ENCODE measurements around the gene HLA-C. TPM values are rescaled to one million over a fixed set of nuclear protein-coding genes. Genes with fewer than 3 reads are reported as not detected.

HLA-C gene
- 1,000 to 10,000 TPM in 1 of 8 experiments, 100 to 1,000 TPM in 3, 10 to 100 TPM in 3, 1 to 10 TPM in 1; 9.3 to 1,124 (median 73.4) TPM for total RNA-seq

DNA sequence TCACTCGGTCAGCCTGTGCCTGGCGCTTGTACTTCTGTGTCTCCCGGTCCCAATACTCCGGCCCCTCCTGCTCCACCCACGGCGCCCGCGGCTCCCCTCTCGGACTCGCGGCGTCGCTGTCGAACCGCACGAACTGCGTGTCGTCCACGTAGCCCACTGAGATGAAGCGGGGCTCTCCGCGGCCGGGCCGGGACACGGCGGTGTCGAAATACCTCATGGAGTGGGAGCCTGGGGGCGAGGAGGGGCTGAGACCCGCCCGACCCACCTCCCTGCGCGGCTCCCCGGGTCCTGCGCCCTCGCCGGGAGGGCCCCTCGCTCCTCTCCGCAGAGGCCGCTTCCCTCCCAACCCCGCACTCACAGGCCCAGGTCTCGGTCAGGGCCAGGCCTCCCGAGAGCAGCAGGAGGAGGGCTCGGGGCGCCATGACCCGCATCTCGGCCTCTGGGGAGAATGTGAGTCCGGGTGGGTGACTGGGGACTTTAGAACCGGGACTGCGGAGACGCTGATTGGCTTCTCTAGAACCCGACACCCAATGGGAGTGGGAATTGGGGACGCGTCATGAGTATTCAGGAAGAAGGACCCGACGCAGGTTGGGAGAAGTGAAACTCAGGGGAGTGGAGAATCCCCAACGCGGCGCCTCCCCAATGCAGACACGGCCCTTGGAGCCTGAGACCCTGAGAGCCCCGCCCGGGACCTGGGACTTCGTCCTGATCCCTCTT lies at the start of gene HLA-C:
TSS of gene HLA-C (minus strand) at position 452 of the 717 bp plus-strand sequence. CDS start at position 431, 21 bp downstream.
- peak; percentile 88 to 98 (median 97) for ATAC-seq (replicated peaks in 6 of 8)
- Histone ChIP-seq H3K4me1 (replicated peaks in 1 of 2) (no peaks in the 10 kb centered on the region), H3K4me3 (peak within 1 kb of the TSS; percentile 30 to 57 (median 45)), H3K27ac (no peak within 1 kb of the TSS)
- 0% methylated on average over 3 to 9 of the region's 62 CpGs; no CpG with 5 or more reads in 8 of the 10 experiments for WGBS, 10 experiments
- in situ Hi-C loops (cut with MboI; ENCODE audit: low pct_unique_long_range_greater_than_20kb in 2 of 9, low sequenced_read_pairs in 9 of 9, unreplicated experiment in 9 of 9), result no loop called here

DNA sequence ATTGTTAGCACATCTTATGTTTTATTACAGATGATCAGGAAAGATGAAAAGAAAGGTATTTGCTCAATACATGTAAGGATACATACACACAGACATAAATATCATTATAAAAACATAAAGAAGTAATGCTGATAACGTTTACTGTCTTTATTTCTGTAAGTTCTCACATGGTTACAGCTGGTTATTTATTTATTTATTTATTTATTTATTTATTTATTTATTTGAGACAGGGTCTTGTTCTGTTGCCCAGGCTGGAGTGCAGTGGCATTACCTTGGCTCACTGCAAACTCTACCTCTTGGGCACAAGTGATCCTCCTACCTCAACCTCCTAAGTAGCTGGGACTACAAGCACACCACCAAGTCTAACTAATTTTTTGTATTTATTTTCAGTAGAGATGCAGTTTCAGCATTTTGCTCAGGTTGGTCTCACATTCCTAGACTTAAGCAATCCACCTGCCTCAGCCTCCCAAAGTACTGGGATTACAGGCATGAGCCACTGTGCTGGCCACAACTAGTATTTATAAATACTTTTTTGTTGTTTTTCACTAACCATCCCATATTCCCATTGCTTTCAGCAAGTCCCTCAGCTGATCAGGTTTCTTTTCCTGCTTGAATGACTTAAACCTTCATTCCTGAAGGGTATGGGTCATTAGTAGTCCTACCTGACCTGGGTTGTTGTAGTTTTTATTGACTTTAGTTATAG lies 49.3 kb upstream of the HLA-C start:
- ATAC-seq (replicated peaks in 6 of 8), result no peak
- H3K4me3 ChIP-seq, result no peak overlapping the region
- in situ Hi-C loops (cut with MboI; ENCODE audit: low pct_unique_long_range_greater_than_20kb in 2 of 9, low sequenced_read_pairs in 9 of 9, unreplicated experiment in 9 of 9), result no loop called here
- H3K27ac ChIP-seq, result no peak overlapping the region
- 0 to 83% (median 50%) methylated on average over 1 of the region's 1 CpG; no CpG with 5 or more reads in 5 of the 10 experiments for WGBS, 10 experiments
- H3K4me1 ChIP-seq (replicated peaks in 1 of 2), result no peaks in the 10 kb centered on the region

DNA sequence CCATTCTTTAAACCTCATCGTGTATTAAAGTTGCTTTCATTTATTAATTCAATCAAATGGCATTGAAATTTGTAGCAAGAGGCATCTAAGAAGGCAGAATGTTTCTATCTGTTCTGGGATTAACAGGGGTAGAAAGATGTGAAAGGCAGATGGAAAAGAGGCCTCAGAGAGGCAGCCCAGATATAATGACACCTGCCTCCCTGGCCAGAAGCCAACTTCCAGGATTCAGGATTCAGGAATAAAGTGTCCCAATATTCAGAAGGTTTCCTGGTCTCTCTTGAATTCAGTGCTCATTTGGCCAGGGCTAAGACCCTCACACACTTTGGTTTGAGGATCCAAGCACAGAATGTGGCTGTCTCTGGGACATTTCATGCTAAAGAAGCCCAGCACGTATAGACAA lies 45.1 kb upstream of the HLA-C start:
- in situ Hi-C loops (cut with MboI; ENCODE audit: low pct_unique_long_range_greater_than_20kb in 2 of 9, low sequenced_read_pairs in 9 of 9, unreplicated experiment in 9 of 9), result no loop called here
- no peak overlapping the region for H3K27ac ChIP-seq
- WGBS, 10 experiments, result 25 to 83% (median 40%) methylated on average over 1 to 2 of the region's 2 CpGs; no CpG with 5 or more reads in 5 of the 10 experiments
- peaks cover 0 to 2% of the 10 kb centered on the region in 2 donors for H3K4me1 ChIP-seq (replicated peaks in 1 of 2)
- no peak for ATAC-seq (replicated peaks in 6 of 8)
- no peak overlapping the region for H3K4me3 ChIP-seq

DNA sequence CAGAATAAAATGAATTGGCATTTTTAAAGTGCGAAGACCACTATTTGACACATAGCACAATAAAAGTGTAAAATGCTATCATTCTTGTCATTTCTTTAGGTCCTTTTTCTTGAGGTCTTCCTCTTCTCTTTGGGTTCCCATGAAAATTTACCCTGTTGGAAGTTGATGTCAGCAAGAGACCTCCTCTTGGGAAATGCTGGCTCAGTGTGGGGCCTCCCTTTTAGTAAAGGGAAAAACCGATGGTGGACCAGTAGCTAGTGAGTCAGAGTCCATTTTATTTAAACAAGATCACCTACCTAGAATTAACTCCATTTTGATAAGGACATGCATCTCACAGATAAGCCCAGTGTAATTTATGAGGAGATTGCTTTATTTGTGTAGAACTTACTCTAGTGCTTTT lies 37.7 kb upstream of the HLA-C start:
- no peak overlapping the region for H3K4me3 ChIP-seq
- ATAC-seq (replicated peaks in 6 of 8), result no peak
- 75 to 100% (median 80%) methylated on average over 1 to 2 of the region's 2 CpGs; no CpG with 5 or more reads in 3 of the 10 experiments for WGBS, 10 experiments
- in situ Hi-C loops (cut with MboI; ENCODE audit: low pct_unique_long_range_greater_than_20kb in 2 of 9, low sequenced_read_pairs in 9 of 9, unreplicated experiment in 9 of 9), result no loop called here
- peaks cover 0 to 2% of the 10 kb centered on the region in 2 donors for H3K4me1 ChIP-seq (replicated peaks in 1 of 2)
- no peak overlapping the region for H3K27ac ChIP-seq

DNA sequence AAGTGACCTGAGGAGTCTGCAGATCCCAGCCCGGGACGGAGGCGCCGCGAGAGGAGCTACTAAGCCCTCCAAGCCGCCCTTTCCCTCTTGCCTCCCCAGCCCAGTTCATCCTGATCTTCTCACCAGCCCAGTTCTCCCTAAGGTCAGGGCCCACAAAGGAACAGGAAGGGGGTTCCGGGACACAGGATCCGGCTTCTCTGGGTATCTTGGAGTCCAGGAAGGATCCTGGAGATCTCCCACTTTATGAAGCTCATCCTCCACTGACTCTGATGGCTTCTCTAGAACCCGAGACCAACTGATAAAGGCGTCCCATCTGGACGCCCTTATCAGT lies 36.9 kb upstream of the HLA-C start:
- WGBS, 10 experiments, result 7 to 85% (median 69%) methylated on average over 1 to 4 of the region's 11 CpGs; no CpG with 5 or more reads in 4 of the 10 experiments
- ATAC-seq (replicated peaks in 6 of 8), result peak in 1 of 8 experiments; percentile 39
- Histone ChIP-seq H3K4me3 (no peak overlapping the region), H3K27ac (no peak overlapping the region), H3K4me1 (replicated peaks in 1 of 2) (no peaks in the 10 kb centered on the region)
- in situ Hi-C loops (cut with MboI; ENCODE audit: low pct_unique_long_range_greater_than_20kb in 2 of 9, low sequenced_read_pairs in 9 of 9, unreplicated experiment in 9 of 9), result no loop called here

DNA sequence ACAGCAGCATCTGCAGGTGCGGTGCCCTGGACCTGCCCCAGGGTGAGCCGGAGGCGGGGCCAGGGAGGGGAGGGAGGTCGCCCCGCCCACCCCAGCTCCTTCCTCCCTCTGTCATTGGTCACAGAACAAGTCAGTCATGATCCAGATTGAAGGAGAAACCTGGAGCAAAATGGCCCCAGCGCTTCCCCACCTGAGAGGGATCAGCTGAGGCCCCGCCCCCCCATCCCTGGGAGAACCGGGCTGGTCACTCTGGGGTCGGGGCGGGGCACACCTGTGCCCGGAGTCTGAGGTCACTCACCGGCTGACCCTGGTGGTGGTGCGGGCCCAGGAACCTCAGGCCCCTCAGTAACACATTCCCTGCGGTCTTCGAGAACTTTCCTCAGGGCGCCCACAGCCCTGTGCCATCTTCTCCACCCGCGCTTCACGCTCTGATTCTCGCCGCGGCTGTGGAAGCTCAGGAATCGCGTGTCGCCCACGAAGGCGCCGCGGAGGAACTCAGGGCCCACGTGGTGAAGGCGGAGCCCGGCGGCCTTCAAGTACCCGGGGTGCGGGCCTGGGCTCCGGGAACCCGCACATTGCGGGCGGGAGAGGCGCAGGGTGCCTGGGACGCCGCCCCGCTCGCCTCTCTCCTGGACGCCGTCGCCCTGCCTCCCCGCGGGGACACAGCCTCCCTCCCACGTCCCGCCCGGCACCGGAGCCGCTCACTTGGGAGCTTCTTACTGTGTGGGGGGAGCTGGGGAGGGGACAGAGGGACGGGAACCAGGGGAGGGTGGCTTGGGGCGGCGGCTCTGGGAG lies 36.4 kb upstream of the HLA-C start:
- peak in 5 of 8 experiments; percentile 12 to 80 (median 32) for ATAC-seq (replicated peaks in 6 of 8)
- 13% methylated on average over 4 of the region's 57 CpGs; no CpG with 5 or more reads in 9 of the 10 experiments for WGBS, 10 experiments
- Histone ChIP-seq H3K27ac (no peak overlapping the region), H3K4me1 (replicated peaks in 1 of 2) (no peaks in the 10 kb centered on the region), H3K4me3 (no peak overlapping the region)
- in situ Hi-C loops (cut with MboI; ENCODE audit: low pct_unique_long_range_greater_than_20kb in 2 of 9, low sequenced_read_pairs in 9 of 9, unreplicated experiment in 9 of 9), result no loop called here

DNA sequence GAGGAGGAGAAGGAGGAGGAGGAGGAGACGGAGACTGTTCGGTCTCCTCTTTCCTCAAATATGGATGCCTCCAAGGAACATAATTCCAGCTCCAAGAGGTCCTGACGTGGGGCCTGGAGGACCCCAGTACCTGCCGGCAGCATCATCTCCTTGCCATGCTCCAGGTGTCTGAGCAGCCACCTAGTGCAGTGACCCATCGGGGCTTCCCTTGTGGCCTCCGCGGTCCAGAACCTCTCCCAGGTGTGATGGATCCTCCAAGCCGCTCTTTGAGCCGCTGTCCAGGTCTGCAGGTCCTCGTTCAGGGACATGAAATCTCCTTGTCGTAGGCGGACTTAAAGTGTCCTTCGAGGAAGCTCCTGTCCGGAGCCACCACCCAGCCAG lies 35.8 kb upstream of the HLA-C start:
- no peak for ATAC-seq (replicated peaks in 6 of 8)

DNA sequence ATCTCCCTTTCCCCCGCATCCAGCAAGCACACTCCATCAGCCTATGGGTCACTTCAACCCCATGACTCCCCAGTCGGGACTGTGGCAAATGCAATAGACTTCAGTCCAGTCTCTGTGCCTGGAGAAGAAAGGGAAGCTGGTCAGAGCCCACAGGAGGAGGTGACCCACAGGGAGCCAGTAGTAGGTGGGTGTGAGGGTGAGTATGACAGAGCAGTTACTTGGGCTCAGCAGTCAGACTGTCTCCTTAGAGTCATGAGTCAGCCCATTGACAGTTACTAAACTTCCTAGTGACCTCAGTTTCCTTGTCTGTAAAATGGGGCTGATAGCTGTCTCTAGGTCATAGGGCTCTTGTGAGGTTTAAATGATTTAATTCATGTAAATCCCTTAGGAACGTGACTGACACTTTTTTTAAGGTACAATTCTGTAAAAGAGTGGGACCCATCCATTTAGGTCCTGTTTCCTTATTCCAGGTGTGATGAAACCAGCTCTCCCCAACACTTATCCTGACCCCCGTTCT lies 33.9 kb upstream of the HLA-C start:
- in situ Hi-C loops (cut with MboI; ENCODE audit: low pct_unique_long_range_greater_than_20kb in 2 of 9, low sequenced_read_pairs in 9 of 9, unreplicated experiment in 9 of 9), result no loop called here
- 40 to 86% (median 67%) methylated on average over 1 to 2 of the region's 4 CpGs; no CpG with 5 or more reads in 5 of the 10 experiments for WGBS, 10 experiments
- H3K4me3 ChIP-seq, result no peak overlapping the region
- no peak for ATAC-seq (replicated peaks in 6 of 8)
- H3K4me1 ChIP-seq (replicated peaks in 1 of 2), result no peaks in the 10 kb centered on the region
- H3K27ac ChIP-seq, result no peak overlapping the region

More for the DNA sequence above, 35.8 kb upstream of the HLA-C start:
- in situ Hi-C loops (cut with MboI; ENCODE audit: low pct_unique_long_range_greater_than_20kb in 2 of 9, low sequenced_read_pairs in 9 of 9, unreplicated experiment in 9 of 9), result no loop called here
- Histone ChIP-seq H3K27ac (no peak overlapping the region), H3K4me3 (no peak overlapping the region), H3K4me1 (replicated peaks in 1 of 2) (no peaks in the 10 kb centered on the region)
- WGBS, 10 experiments, result 0 to 80% (median 80%) methylated on average over 1 to 2 of the region's 14 CpGs; no CpG with 5 or more reads in 7 of the 10 experiments

DNA sequence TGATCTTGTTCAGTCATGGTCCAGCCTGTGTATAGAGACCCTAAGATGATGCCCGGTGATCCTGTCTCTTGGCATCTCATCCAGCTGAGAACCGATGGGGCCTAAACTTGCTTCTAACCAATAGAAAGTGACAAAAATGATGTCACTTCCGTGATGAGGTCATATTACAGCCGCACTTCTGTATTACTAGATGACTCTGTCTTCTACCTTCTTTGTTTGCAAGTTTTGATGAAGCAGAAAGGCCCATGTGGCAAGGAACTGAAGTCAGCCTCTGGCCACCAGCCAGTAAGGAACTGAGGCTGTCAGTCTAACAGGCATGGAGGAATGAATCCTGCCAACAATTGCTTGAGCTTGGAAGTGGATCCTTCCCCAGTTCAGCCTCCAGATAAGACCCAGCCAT lies 32.8 kb upstream of the HLA-C start:
- no peaks in the 10 kb centered on the region for H3K4me1 ChIP-seq (replicated peaks in 1 of 2)
- no peak overlapping the region for H3K27ac ChIP-seq
- peak in 2 of 8 experiments; percentile 24 to 49 for ATAC-seq (replicated peaks in 6 of 8)
- WGBS, 10 experiments, result 22 to 90% (median 62%) methylated on average over 2 to 4 of the region's 4 CpGs; no CpG with 5 or more reads in 2 of the 10 experiments
- no peak overlapping the region for H3K4me3 ChIP-seq
- in situ Hi-C loops (cut with MboI; ENCODE audit: low pct_unique_long_range_greater_than_20kb in 2 of 9, low sequenced_read_pairs in 9 of 9, unreplicated experiment in 9 of 9), result no loop called here

DNA sequence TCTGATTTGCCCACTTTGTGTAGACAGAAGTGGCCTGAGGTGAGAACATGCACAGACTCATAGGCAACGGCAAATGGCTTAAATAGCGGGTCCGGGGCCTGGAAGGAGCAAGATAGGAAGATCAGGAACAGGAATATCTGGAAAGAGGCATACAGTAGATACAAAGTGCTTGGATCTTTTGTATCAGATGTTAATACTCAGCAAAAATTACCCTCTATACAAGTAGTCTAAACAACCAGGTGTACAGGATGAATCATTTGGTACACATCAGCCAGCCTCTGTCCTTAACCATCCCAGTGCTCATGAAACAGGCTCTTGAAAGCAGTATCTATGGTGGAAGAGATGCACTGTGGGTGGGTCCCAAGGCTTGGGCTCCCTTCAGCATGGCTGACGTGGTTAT lies 28.9 kb upstream of the HLA-C start:
- WGBS, 10 experiments, result 20 to 83% (median 59%) methylated on average over 1 to 4 of the region's 4 CpGs; no CpG with 5 or more reads in 3 of the 10 experiments
- ATAC-seq (replicated peaks in 6 of 8), result no peak

DNA sequence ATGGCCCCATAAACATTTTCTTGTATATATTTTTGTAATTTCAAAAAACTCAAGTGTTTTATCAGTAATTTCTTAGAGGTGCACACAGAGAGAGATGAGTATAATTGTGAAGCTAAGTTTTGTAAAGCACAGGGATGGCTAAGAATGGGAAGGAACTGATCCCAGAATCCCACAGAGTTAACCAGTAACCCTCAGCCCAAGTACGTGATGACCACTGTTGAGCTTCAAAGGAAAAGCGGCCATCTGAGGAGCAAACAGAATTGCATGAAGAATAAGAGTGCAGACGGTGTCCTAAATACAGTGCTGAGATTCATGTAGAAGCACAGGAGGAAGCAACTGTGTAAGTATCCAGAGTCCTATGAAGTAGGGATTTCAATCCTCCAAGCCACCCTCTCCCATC lies 28.1 kb upstream of the HLA-C start:
- Histone ChIP-seq H3K4me3 (no peak overlapping the region), H3K4me1 (replicated peaks in 1 of 2) (no peaks in the 10 kb centered on the region), H3K27ac (no peak overlapping the region)
- ATAC-seq (replicated peaks in 6 of 8), result no peak
- in situ Hi-C loops (cut with MboI; ENCODE audit: low pct_unique_long_range_greater_than_20kb in 2 of 9, low sequenced_read_pairs in 9 of 9, unreplicated experiment in 9 of 9), result no loop called here
- WGBS, 10 experiments, result 11 to 73% (median 55%) methylated on average over 1 to 3 of the region's 3 CpGs; no CpG with 5 or more reads in 1 of the 10 experiments

More for the DNA sequence above, 28.9 kb upstream of the HLA-C start:
- no peak overlapping the region for H3K27ac ChIP-seq
- H3K4me3 ChIP-seq, result no peak overlapping the region
- in situ Hi-C loops (cut with MboI; ENCODE audit: low pct_unique_long_range_greater_than_20kb in 2 of 9, low sequenced_read_pairs in 9 of 9, unreplicated experiment in 9 of 9), result no loop called here
- no peaks in the 10 kb centered on the region for H3K4me1 ChIP-seq (replicated peaks in 1 of 2)

DNA sequence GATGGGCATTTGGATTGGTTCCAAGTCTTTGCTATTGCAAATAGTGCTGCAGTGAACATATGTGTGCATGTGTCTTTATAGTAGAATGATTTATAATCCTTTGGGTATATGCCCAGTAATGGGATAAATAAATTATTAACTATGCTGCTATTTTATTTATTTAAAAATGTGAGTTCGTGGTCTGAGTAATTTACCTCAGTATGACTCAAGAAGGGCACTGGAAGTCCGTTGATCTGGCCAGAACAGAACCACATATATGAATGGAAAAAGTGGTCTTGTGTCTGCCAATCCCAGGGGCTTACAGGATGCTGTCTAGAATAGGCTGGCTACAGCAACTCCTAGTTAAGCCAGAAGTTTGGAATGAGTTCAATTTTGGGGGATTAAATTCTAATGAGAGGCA lies 27.6 kb upstream of the HLA-C start:
- Histone ChIP-seq H3K4me1 (replicated peaks in 1 of 2) (no peaks in the 10 kb centered on the region), H3K4me3 (no peak overlapping the region), H3K27ac (no peak overlapping the region)
- in situ Hi-C loops (cut with MboI; ENCODE audit: low pct_unique_long_range_greater_than_20kb in 2 of 9, low sequenced_read_pairs in 9 of 9, unreplicated experiment in 9 of 9), result no loop called here
- no peak for ATAC-seq (replicated peaks in 6 of 8)
- WGBS, 10 experiments, result 0 to 30% (median 18%) methylated on average over 1 to 2 of the region's 2 CpGs; no CpG with 5 or more reads in 4 of the 10 experiments

DNA sequence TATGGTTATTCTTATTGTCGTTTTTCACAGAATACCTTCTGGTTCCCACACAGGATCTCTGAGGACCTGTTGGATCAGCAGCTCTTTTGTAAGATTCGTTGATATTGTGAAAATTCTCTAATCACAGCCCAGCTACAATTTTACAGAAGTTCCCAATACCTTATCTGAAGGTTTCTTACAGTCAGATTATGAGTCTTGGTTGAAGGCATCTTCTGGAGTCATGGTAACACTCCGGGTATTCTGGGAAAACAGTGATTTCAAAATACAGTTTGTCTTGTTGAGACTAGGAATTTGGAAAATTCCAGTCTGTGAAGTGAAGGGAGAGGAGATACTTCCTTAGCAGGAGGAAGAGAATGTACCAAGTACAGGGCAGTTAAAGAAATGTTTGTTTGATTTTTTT lies 22.2 kb upstream of the HLA-C start:
- ATAC-seq (replicated peaks in 6 of 8), result no peak
- 0 to 80% (median 21%) methylated on average over 1 to 3 of the region's 3 CpGs for WGBS, 10 experiments
- H3K4me1 ChIP-seq (replicated peaks in 1 of 2), result no peaks in the 10 kb centered on the region
- no peak overlapping the region for H3K27ac ChIP-seq
- no peak overlapping the region for H3K4me3 ChIP-seq
- in situ Hi-C loops (cut with MboI; ENCODE audit: low pct_unique_long_range_greater_than_20kb in 2 of 9, low sequenced_read_pairs in 9 of 9, unreplicated experiment in 9 of 9), result no loop called here
